K562 (cell line): ENCODE results near the gene COPS8. TPM values are rescaled to one million over a fixed set of nuclear protein-coding genes. Genes with fewer than 3 reads are reported as not detected.

Experiments
- ATAC-seq: fragments of 200-7000 bp; cut with Tn5 transposase; 3 replicates; pipeline ENCODE4 v1.9.1; 2020; ENCODE audit warnings: moderate library complexity
- BruUV-seq: library from RNA; stranded (reverse); fragments of 400-500 nt; replicated peaks from 2 replicates; lab custom pipeline; 2021; lab: Mats Ljungman, UMichigan
- CTCF ChIA-PET: fragments of 300-600 bp; formaldehyde crosslinking; extraction: SDS; loops from one replicate; lab custom pipeline; 2021; ENCODE audit warnings: low intra/inter-chr PET ratio; lab: Yijun Ruan, JAX
- POLR2A ChIA-PET: fragments of 300-600, 350-650 bp; sonication (Branson Sonifier 250); formaldehyde crosslinking; extraction: SDS; loops from one replicate; lab custom pipeline; 2021; ENCODE audit warnings: antibody characterized with exemption, inconsistent platforms; lab: Yijun Ruan, JAX
- DNase-seq, 4 experiments: peaks; one replicate each; pipeline versions ENCODE4 v3.0.0 to v3.0.0-alpha.2; 2011 to 2018; ENCODE audit warnings: low spot score in 3 of 4, mixed read lengths in 3 of 4; ENCODE audit errors: extremely low read depth in 1 of 4
- FAIRE-seq: peaks from 2 replicates; lab custom pipeline; 2011; peaks lifted over from hg19 to GRCh38; lab: Jason Lieb, UNC
- H2AFZ ChIP-seq: 2 replicates; pipeline ENCODE4 v1.6.0; 2011; ENCODE audit warnings: low read depth, low read length, control low read depth, inconsistent platforms
- H3K27ac ChIP-seq: fragments of 200-600 bp; 3 replicates; pipeline ENCODE4 v1.8.0; 2011; ENCODE audit warnings: low read depth, mild to moderate bottlenecking, control low read depth, inconsistent platforms, low read length, moderate library complexity, mixed read lengths; ENCODE audit errors: extremely low read depth
- H3K27me3 ChIP-seq, 2 experiments: fragments of 300-600 bp in 1 of 2; 2 replicates in 1 of 2; 3 replicates in 1 of 2; pipeline versions ENCODE4 v1.6.0 to v1.8.0; 2011; ENCODE audit warnings: inconsistent platforms in 2 of 2, low read length in 2 of 2, mild to moderate bottlenecking in 1 of 2, mixed read lengths in 1 of 2, moderate library complexity in 1 of 2; ENCODE audit not compliant: control insufficient read depth in 2 of 2, insufficient read depth in 2 of 2
- H3K36me3 ChIP-seq: fragments of 300-600 bp; 3 replicates; pipeline ENCODE4 v1.8.0; 2011; ENCODE audit warnings: mild to moderate bottlenecking, low read length, inconsistent platforms; ENCODE audit not compliant: control insufficient read depth, insufficient read depth
- H3K4me1 ChIP-seq, 2 experiments: fragments of 200-600 bp in 1 of 2; replicated peaks in 1 of 2; 2 replicates in 1 of 2; 3 replicates in 1 of 2; pipeline versions ENCODE4 v1.5.1 to v1.8.0; 2011; ENCODE audit warnings: inconsistent platforms in 2 of 2, low read length in 2 of 2, mild to moderate bottlenecking in 1 of 2, mixed read lengths in 1 of 2, moderate library complexity in 1 of 2; ENCODE audit not compliant: control insufficient read depth in 2 of 2, insufficient read depth in 2 of 2
- H3K4me2 ChIP-seq: 2 replicates; pipeline ENCODE4 v1.6.1; 2011; ENCODE audit warnings: low read length, control low read depth, inconsistent platforms, mixed read lengths; ENCODE audit not compliant: insufficient read depth
- H3K4me3 ChIP-seq: fragments of 200-600 bp; sonication (generic), shearing (Covaris generic); 2 replicates; pipeline ENCODE4 v1.5.1; 2016; ENCODE audit warnings: control low read depth, inconsistent platforms
- H3K79me2 ChIP-seq: fragments of 200-600 bp; 3 replicates; pipeline ENCODE4 v1.8.0; 2011; ENCODE audit warnings: low read length, inconsistent platforms; ENCODE audit not compliant: control insufficient read depth, insufficient read depth
- H3K9ac ChIP-seq, 2 experiments: 2 replicates each; pipeline versions ENCODE4 v1.6.0 to v1.6.1; 2011; ENCODE audit warnings: low read depth in 2 of 2, low read length in 2 of 2, control low read depth in 1 of 2, inconsistent platforms in 1 of 2, mild to moderate bottlenecking in 1 of 2, mixed read lengths in 1 of 2; ENCODE audit not compliant: insufficient read depth in 1 of 2
- H3K9me1 ChIP-seq: one replicate; pipeline ENCODE4 v1.6.0; 2011; ENCODE audit warnings: inconsistent platforms, mild to moderate bottlenecking, low read length, moderate library complexity; ENCODE audit not compliant: control insufficient read depth, insufficient read depth
- H3K9me3 ChIP-seq: replicated peaks from 2 replicates; pipeline ENCODE4 v1.5.1; 2011; ENCODE audit warnings: low read depth, low read length, inconsistent platforms; ENCODE audit not compliant: control insufficient read depth, insufficient read depth
- H4K20me1 ChIP-seq: replicated peaks from 2 replicates; pipeline ENCODE4 v1.6.1; 2011; ENCODE audit warnings: low read length, inconsistent platforms, mixed read lengths; ENCODE audit not compliant: control insufficient read depth, insufficient read depth
- CHCHD3 ChIP-seq: fragments of 250-450 bp; sonication (Bioruptor Pico); IDR thresholded peaks from 2 replicates; pipeline ENCODE4 v2.1.2; 2022; ENCODE audit warnings: mild to moderate bottlenecking
- CTBP1 ChIP-seq: fragments of 450-650 bp; IDR thresholded peaks from 2 replicates; pipeline ENCODE4 v1.6.1; 2016; ENCODE audit warnings: borderline replicate concordance
- CTCF ChIP-seq, 3 experiments: IDR thresholded peaks in 2 of 3; conservative IDR thresholded peaks in 1 of 3; 2 replicates each; pipeline ENCODE4 v1.5.1; 2011 to 2012; ENCODE audit warnings: low read length in 3 of 3, mild to moderate bottlenecking in 3 of 3, control low read depth in 2 of 3, improper control_type of control experiment in 1 of 3, inconsistent platforms in 1 of 3, low read depth in 1 of 3, mixed read lengths in 1 of 3, moderate library complexity in 1 of 3; ENCODE audit not compliant: insufficient read depth in 2 of 3
- RNF219 ChIP-seq: fragments of 250-450 bp; sonication (Bioruptor Pico); IDR thresholded peaks from 2 replicates; pipeline ENCODE4 v1.5.0; 2022; ENCODE audit warnings: mild to moderate bottlenecking
- SNRNP70 ChIP-seq: fragments of 200-400 bp; formaldehyde crosslinking; optimal IDR thresholded peaks from 2 replicates; pipeline ENCODE3; 2017; ENCODE audit warnings: low read depth, low read length
- WGBS: fragments of 100-300 bp; shearing (Covaris generic); methylation state at CpG from one replicate; pipeline ENCODE4 v1.1.6; 2016; ENCODE audit warnings: low coverage, mixed read lengths; ENCODE audit not compliant: insufficient coverage; ENCODE audit errors: missing lambda C conversion rate; 5-methylcytosine and 5-hydroxymethylcytosine counted together
- in situ Hi-C: fragments of 300-500 bp; cut with MboI; formaldehyde crosslinking; loops from 4 replicates; pipeline ENCODE4 v1.15.0; 2018; ENCODE audit warnings: inconsistent platforms, mixed read lengths
- intact Hi-C: fragments of 100-400 bp; cut with micrococcal nuclease; formaldehyde crosslinking; loops from 2 replicates; pipeline ENCODE4 v1.14.2; 2022
- polyA plus RNA-seq, 8 experiments: library from polyadenylated mRNA; depleted of rRNA in 4 of 8; stranded (reverse) in 5 of 8; unstranded in 3 of 8; fragments of >200 nt; fragmentation: Nextera tagmentation in 2 of 8; fragmentation: Illumina TruSeq in 1 of 8; extraction: Ambion mirVana in 2 of 8; extraction: Trizol in 1 of 8; gene quantifications; 2 replicates each; pipeline versions ENCODE4 v1.2.1 to v1.2.3, GENCODE V29; 2011 to 2014; ENCODE audit warnings: inconsistent platforms in 1 of 8, missing spikeins in 1 of 8
- total RNA-seq, 7 experiments: library from RNA; depleted of rRNA in 6 of 7; stranded (reverse); fragments of >200 nt in 6 of 7; fragmentation: Illumina TruSeq in 2 of 7; extraction: Trizol in 2 of 7; gene quantifications; 2 replicates each; pipeline versions ENCODE4 v1.2.1 to v1.2.3, GENCODE V29; 2011 to 2021; ENCODE audit warnings: low replicate concordance in 1 of 7

The COPS8 gene
- total and polyA plus RNA-seq, 9 of the 15 experiments (the other 6 are each of a cell fraction or from before 2014, with no cell fraction given), result 28.2 to 97.3 (median 58.9) TPM

- WGBS, result 64% methylated on average over 7 of the region's 9 CpGs
- Histone ChIP-seq H3K79me2 (no peaks in the 10 kb centered on the region; the same call in 1 of the 3 replicates), H4K20me1 (no peaks in the 10 kb centered on the region; the same call in 1 of the 2 replicates), H3K4me3 (no peak overlapping the region), H3K4me2 (no peak overlapping the region), H3K27ac (no peak overlapping the region), H2AFZ (no peak overlapping the region), H3K9ac (no peak overlapping the region), H3K27me3 (no peaks in the 10 kb centered on the region), H3K4me1 (no peaks in the 10 kb centered on the region), H3K9me3 (no peaks in the 10 kb centered on the region), H3K36me3 (peaks cover 50% of the 10 kb centered on the region), H3K9me1 (no peaks in the 10 kb centered on the region)
- no peak for TF ChIP-seq CTBP1
- no peak for TF ChIP-seq RNF219 (CRISPR knock-in tag)
- TF ChIP-seq CTCF (IDR thresholded peaks at IDR 0.05 in 2 of 3, conservative IDR thresholded peaks at IDR 0.05 in 1 of 3; ENCODE audit: insufficient read depth in 2 of 3, low read depth in 1 of 3, low read length in 3 of 3), result peak in 1 of 3 experiments; percentile 27; a peak in 2 of 6 replicates
- no peak for TF ChIP-seq CHCHD3 (CRISPR knock-in tag)
- no peak for TF ChIP-seq SNRNP70
- in situ Hi-C loops (no loop called here), intact Hi-C loops (no loop called here)
- BruUV-seq, result no TSS peak
- CTCF ChIA-PET, result no interaction called here
- FAIRE-seq, result no peak
- ATAC-seq, result no peak
- POLR2A ChIA-PET, result no interaction called here
- no peak for DNase-seq
These were observed 7.5 kb downstream of the COPS8 start for GRCh38 chr2:237092920-237093781.
